ENCODE results near the gene SLC5A2.
A peak's percentile ranks its signal among the peaks of the same experiment; 100 is the strongest.
"Not testable (repeated sequence)": the region's sequence is repeated elsewhere in the genome, so short reads cannot be mapped to it uniquely, and the experiment has no call there.

SLC5A2 gene

GRCh38 chr16:31483081-31483480 lies at the start of gene SLC5A2:
Gene SLC5A2, plus strand, starts transcription at chr16:31483123. Its CDS starts 14 bp downstream, at chr16:31483137.
- FAIRE-seq (no peak), DNase-seq (ENCODE audit: low spot score) (no peak)

- FAIRE-seq (no peak), DNase-seq (ENCODE audit: low spot score) (no peak)
Observed at GRCh38 chr16:31435341-31436220, 47.3 kb upstream of the SLC5A2 start.

GRCh38 chr16:31436221-31437045 lies 46.5 kb upstream of the SLC5A2 start:
- DNase-seq (ENCODE audit: low spot score) (no peak), FAIRE-seq (no peak)

GRCh38 chr16:31438414-31438813 lies 44.5 kb upstream of the SLC5A2 start:
- FAIRE-seq (no peak), DNase-seq (ENCODE audit: low spot score) (no peak)

GRCh38 chr16:31439023-31439422 lies 43.9 kb upstream of the SLC5A2 start:
- FAIRE-seq, result not testable (repeated sequence)

GRCh38 chr16:31439519-31439918 lies 43.4 kb upstream of the SLC5A2 start:
- DNase-seq (ENCODE audit: low spot score), result no peak
- no peak for FAIRE-seq

More at GRCh38 chr16:31439023-31439422, 43.9 kb upstream of the SLC5A2 start:
- DNase-seq (ENCODE audit: low spot score), result not testable (repeated sequence)

- FAIRE-seq, result no peak
- no peak for DNase-seq (ENCODE audit: low spot score)
Observed at GRCh38 chr16:31440516-31441184, 42.3 kb upstream of the SLC5A2 start.

GRCh38 chr16:31441956-31442355 lies 41.0 kb upstream of the SLC5A2 start:
- no peak for DNase-seq (ENCODE audit: low spot score)
- no peak for FAIRE-seq

- FAIRE-seq; DNase-seq (ENCODE audit: low spot score): not testable (repeated sequence)
Observed at GRCh38 chr16:31445931-31446330, 37.0 kb upstream of the SLC5A2 start.

GRCh38 chr16:31451201-31451600 lies 31.7 kb upstream of the SLC5A2 start:
- FAIRE-seq (no peak), DNase-seq (ENCODE audit: low spot score) (no peak)

- FAIRE-seq (no peak), DNase-seq (ENCODE audit: low spot score) (peak; percentile 46)
Observed at GRCh38 chr16:31451681-31452351, 31.1 kb upstream of the SLC5A2 start.

- peak; percentile 70 for DNase-seq (ENCODE audit: low spot score)
- FAIRE-seq, result peak; percentile 21
Observed at GRCh38 chr16:31452631-31453106, 30.3 kb upstream of the SLC5A2 start.

GRCh38 chr16:31453255-31454204 lies 29.4 kb upstream of the SLC5A2 start:
- DNase-seq (ENCODE audit: low spot score), result no peak
- no peak for FAIRE-seq

GRCh38 chr16:31455601-31456314 lies 27.2 kb upstream of the SLC5A2 start:
- no peak for FAIRE-seq
- no peak for DNase-seq (ENCODE audit: low spot score)

- FAIRE-seq (no peak), DNase-seq (ENCODE audit: low spot score) (no peak)
Observed at GRCh38 chr16:31456988-31457360, 25.9 kb upstream of the SLC5A2 start.

GRCh38 chr16:31458073-31458843 lies 24.7 kb upstream of the SLC5A2 start:
- FAIRE-seq, result no peak
- DNase-seq (ENCODE audit: low spot score), result no peak

GRCh38 chr16:31458844-31459686 lies 23.9 kb upstream of the SLC5A2 start, which contains the start of gene ARMC5:
Gene ARMC5, plus strand, starts transcription at chr16:31459501. Its CDS starts 24 bp downstream, at chr16:31459525.
- peak; percentile 95 for DNase-seq (ENCODE audit: low spot score)
- FAIRE-seq, result no peak
